Measurements from ENCODE around the gene EEF1E1.
"Not testable (repeated sequence)": the region's sequence is repeated elsewhere in the genome, so short reads cannot be mapped to it uniquely, and the experiment has no call there.

The EEF1E1 gene

GRCh38 chr6:8061736-8062135 lies 40.6 kb downstream of the EEF1E1 start:
- DNase-seq = no peak

DNA sequence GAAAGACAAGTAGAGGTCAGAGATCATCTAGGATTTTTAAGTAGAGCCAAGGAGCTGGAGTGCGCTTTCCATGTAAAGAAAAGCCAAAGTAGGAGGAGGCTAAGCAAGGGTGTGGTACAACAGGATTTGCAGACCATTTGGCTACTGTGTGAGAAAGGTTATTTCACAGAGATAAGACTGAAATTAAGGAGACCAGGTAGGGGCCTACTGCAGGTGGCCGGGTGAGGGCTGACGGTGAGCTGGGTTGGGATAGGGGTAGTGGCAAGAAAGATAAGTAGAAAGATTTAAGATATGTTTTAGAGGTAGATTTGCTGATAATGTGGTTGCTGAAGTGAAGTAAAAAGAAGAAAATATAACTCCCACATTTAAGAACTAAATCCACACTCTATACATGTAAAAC lies 42.0 kb downstream of the EEF1E1 start:
- no peak for DNase-seq

- no peak for DNase-seq
These were observed 43.2 kb downstream of the EEF1E1 start for GRCh38 chr6:8059129-8059528.

DNA sequence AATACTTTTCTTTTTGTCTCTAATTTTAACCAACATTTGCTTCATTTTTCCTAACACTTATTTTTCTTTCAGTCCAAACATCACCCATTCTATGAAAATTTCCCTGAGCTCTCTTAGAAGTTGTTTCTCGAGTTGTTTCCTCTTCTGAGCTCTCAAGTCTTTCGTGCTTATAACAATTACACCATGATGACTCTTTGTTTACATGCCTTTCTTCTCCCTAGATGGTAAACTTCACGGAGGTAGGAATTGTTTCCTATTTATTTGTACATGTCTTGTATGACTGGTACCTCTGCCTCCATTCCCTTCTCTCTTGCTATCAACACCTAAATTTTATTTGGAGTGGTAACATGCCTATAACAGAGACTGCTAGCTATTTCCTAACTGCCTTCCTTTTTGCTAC lies 44.6 kb downstream of the EEF1E1 start:
- DNase-seq = no peak

- DNase-seq = no peak
These were observed 45.1 kb downstream of the EEF1E1 start for GRCh38 chr6:8057263-8057662.

DNA sequence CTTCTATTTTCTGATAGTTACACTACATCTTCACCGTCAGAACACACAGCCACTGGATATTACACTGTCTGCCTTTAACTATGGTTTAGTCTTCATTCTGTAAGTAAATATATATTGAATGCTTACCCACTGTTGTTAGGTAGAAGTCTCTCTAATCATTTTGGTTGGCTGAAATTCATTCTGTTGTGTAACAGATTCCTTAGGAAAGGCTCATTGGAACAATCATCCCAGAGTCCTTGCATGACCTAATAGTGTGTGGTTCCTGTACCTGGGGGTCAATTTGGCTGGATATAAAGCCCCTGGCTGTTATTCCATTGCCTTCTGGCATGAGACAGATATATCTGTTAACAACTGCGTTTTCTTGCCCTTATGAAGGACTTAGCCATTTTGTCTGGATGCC lies 48.1 kb downstream of the EEF1E1 start:
- no peak for DNase-seq

DNA sequence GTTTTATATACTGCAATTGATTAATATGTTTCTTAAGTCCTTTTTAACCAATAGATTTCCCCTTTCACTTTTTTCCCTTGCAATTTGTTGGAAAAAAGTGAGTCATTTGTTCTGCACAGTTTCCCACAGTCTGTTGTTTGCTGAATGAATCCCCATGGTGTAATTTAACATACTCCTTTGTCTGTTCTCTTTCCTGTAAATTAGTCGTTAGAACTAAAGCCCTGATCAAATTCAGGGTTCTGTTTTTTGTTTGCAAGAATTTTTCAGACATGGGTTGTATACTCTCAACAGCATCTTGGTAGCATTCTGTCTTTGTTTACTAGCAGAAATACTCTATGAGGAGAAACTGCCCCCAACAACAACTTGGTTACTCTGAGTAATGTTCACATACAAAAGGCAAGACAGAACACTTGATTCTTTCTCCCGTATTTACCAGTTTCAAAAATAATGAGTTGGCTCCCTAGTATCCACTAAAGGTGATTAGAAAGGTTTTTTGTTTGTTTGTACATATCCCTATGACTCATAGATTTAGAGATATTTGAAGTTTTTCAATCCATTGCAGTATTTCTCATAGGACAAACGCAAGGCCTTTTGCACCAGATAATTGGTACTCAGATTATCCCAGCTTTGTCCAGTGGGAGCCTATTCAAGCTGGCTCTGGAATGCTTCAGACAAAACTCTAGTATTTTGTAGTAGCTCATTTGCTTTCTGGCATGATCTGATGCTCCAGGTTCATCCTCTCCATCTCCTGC lies 54.6 kb downstream of the EEF1E1 start:
- DNase-seq = no peak

GRCh38 chr6:8045769-8046168 lies 56.6 kb downstream of the EEF1E1 start:
- not testable (repeated sequence) for DNase-seq

DNA sequence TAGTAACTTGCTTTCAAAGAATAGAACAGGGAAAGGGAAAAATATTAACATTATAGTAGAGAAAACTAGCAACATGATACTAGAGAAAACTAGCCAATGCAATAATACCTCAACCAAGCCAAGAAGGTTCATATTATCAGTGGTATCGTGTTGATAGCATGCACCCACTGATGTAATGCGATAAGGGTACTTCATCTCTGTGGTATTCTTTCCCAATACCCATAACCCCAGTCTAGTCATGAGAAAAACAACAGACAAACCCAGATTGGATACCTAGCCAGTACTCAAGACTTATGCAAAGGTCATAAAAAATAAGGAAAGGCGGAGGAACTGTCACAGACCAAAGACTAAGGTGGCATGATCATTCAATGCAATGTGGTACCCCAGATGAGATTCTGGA lies 59.1 kb downstream of the EEF1E1 start:
- no peak for DNase-seq

DNA sequence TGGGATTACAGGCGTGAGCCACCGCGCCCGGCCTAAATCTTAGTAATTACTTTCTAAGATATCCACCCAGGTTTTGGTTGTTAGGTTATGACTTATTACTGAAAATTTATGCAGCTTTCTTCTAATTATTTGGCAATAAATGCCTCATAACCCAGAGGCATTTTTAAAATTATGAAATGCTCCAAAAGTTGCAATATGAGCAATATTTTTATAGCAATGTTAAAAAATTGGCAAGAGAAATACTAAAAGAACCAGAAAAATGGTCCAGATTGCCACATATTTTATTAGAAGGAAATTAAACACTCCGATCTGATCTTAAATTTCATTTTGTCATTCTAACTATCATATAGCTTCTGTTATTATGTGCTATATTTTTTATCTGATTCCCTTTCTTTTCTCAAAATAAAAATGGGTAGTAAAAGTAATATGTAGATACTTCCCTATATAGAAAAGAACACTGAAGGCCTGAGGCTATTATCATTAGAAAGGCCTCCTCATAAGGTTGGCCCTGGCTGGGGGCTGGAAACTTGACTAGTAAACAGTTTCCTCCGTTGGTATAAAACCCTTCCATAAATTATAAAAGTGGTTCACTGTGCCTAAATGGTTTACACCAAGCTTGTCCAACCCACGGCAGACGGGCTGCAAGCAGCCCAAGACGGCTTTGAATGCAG lies 60.3 kb downstream of the EEF1E1 start:
- no peak for DNase-seq

DNA sequence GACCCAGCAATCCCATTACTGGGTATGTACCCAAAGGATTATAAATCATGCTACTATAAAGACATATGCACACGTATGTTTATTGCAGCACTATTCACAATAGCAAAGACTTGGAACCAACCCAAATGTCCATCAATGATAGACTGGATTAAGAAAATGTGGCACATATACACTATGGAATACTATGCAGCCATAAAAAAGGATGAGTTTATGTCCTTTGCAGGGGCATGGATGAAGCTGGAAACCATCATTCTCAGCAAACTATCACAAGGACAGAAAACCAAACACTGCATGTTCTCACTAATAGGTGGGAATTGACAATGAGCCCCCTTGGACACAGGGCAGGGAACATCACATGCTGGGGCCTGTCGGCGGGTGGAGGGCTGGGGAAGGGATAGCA lies 68.2 kb downstream of the EEF1E1 start:
- not testable (repeated sequence) for DNase-seq

GRCh38 chr6:8030920-8031319 lies 71.4 kb downstream of the EEF1E1 start:
- no peak for DNase-seq

Measured in GF-D8 (cell line).